Adrenal gland (tissue), 5 donors: ENCODE data around the gene ATCAY.
"Not testable (repeated sequence)": the region's sequence is repeated elsewhere in the genome, so short reads cannot be mapped to it uniquely, and the experiment has no call there.

Source experiments
- POLR2A ChIP-seq, 2 donors: fragments of 450-650 bp; IDR thresholded peaks; one replicate each; pipeline ENCODE4 v1.6.1; 2017; ENCODE audit warnings: antibody characterized with exemption in 2 of 2, mild to moderate bottlenecking in 2 of 2, moderate library complexity in 1 of 2
- TF ChIP-seq, protein P1 (sequence below), 6 experiments: fragments of 450-650 bp in 4 of 6; fragments of 200-600 bp in 2 of 6; sonication (generic) in 1 of 6; IDR thresholded peaks; 1 replicate in 5 of 6; 2 replicates in 1 of 6; pipeline versions ENCODE4 v1.5.1 to v1.8.0; 2016 to 2021; ENCODE audit warnings: antibody characterized with exemption in 6 of 6, mild to moderate bottlenecking in 2 of 6, moderate library complexity in 1 of 6
- donor health status: DM: no; HTN: no; CAD: no.

DNA sequence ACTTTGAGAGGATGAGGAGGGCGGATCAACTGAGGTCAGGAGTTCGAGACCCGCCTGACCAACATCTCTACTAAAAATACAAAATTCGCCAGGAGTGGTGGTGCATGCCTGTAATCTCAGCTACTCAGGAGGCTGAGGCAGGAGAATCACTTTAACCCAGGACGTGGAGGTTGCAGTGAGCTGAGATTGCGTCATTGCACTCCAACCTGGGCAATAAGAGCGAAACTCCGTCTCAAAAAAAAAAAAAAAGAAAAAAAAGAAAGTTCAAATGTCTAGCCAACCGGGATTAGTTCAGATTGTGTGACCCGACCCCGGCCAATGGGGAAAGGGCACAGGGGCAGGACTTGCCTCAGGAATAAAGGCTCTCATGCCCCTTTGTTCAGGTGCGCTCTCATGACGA is 5.8 kb upstream of the ATCAY start:
- TF ChIP-seq, protein P1, sequence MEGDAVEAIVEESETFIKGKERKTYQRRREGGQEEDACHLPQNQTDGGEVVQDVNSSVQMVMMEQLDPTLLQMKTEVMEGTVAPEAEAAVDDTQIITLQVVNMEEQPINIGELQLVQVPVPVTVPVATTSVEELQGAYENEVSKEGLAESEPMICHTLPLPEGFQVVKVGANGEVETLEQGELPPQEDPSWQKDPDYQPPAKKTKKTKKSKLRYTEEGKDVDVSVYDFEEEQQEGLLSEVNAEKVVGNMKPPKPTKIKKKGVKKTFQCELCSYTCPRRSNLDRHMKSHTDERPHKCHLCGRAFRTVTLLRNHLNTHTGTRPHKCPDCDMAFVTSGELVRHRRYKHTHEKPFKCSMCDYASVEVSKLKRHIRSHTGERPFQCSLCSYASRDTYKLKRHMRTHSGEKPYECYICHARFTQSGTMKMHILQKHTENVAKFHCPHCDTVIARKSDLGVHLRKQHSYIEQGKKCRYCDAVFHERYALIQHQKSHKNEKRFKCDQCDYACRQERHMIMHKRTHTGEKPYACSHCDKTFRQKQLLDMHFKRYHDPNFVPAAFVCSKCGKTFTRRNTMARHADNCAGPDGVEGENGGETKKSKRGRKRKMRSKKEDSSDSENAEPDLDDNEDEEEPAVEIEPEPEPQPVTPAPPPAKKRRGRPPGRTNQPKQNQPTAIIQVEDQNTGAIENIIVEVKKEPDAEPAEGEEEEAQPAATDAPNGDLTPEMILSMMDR (IDR thresholded peaks at IDR 0.05): not testable (repeated sequence)
- TF ChIP-seq POLR2A (IDR thresholded peaks at IDR 0.05): not testable (repeated sequence)
